NCI-H345 treated with DMSO at 0.1 percent for 48 hours (cell line): ENCODE data around the gene ADPRHL1.

Experiments
- DNase-seq: peaks from one replicate; lab custom pipeline; 2025; ENCODE audit not compliant: unreplicated experiment; lab: John Stamatoyannopoulos, UW

Gene ADPRHL1

DNA sequence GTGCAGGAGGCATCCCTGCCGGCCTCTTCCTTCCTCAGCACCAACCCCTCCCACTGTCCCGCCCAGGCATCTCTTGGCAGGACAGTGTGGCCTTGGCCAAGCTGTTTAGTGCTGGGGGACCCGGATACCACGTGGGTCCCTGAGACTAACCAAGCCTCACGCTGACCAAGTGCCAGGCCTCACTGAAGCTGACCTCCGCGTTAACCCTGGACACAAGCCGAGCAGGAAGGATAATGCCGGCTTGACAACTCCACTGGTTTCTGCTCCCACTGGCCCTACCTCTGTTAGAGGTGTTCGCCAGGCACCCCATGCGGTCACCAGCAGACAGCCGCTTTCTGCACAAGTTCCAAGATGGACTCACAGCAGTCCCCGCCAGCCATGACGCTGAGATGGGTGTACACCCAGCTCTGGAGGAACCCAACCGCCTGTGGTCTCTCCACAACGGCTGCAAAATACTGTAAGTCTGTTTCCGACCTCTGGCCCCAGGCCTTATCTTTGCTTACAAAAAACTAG lies 101.7 kb downstream of the ADPRHL1 start:
- no peak for DNase-seq

DNA sequence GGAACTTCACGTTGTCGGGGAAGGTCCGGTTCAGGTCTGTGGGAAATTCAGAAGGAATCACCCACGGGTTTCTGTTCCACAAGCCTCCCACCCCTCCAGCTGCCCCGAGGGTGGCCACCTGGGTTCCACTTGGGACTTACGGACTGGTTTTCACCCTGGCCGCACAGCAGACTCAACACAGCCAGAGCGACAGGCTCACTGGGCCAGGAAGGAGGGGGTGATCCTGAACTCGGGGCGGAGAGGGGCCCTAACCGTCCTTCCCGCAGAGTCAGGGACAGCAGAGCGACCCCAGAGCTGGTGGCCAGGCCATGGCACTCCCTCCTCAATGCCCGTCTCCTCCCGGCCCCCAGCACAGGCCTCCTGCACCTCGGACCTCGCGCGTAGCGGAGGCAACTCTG lies 102.4 kb downstream of the ADPRHL1 start:
- DNase-seq, result no peak

GRCh38 chr13:113350065-113350937 lies 103.0 kb downstream of the ADPRHL1 start:
- no peak for DNase-seq
